DOHH2 (cell line): ENCODE data around the gene DOCK6.
"Not testable (repeated sequence)": the region's sequence is repeated elsewhere in the genome, so short reads cannot be mapped to it uniquely, and the experiment has no call there.

Experiments used
- CTCF ChIP-seq: fragments of 200-600 bp; sonication (generic); IDR thresholded peaks from one replicate; pipeline ENCODE4 v1.5.1; 2014; ENCODE audit warnings: antibody characterized with exemption, mild to moderate bottlenecking, low read depth, low read length; ENCODE audit not compliant: poor library complexity, severe bottlenecking
- EZH2phosphoT487 ChIP-seq: fragments of 200-600 bp; sonication (generic); IDR thresholded peaks from 2 replicates; pipeline ENCODE4 v1.6.1; 2017; ENCODE audit warnings: borderline replicate concordance, mild to moderate bottlenecking, antibody characterized with exemption, low read length, moderate library complexity, mixed read lengths

- TF ChIP-seq CTCF, EZH2phosphoT487: not testable (repeated sequence)
These were observed 81.3 kb downstream of the DOCK6 start for GRCh38 chr19:11180975-11181374.
